H1 (cell line): ENCODE measurements around the gene DCTN5. TPM values are rescaled to one million over a fixed set of nuclear protein-coding genes. Genes with fewer than 3 reads are reported as not detected.

ENCODE experiments used
- CTCF ChIA-PET: fragments of 300-600 bp; sonication (Branson Sonifier 250); formaldehyde crosslinking; loops from one replicate; lab custom pipeline; 2021; ENCODE audit not compliant: partially characterized antibody; lab: Charles Lee
- POLR2A ChIA-PET: fragments of 300-600 bp; sonication (Branson Sonifier 250); formaldehyde crosslinking; loops from one replicate; lab custom pipeline; 2021; ENCODE audit warnings: inconsistent platforms; ENCODE audit not compliant: partially characterized antibody; lab: Charles Lee
- DNase-seq, 2 experiments: peaks; one replicate each; pipeline versions ENCODE4 v3.0.0 to v3.0.0-alpha.2; 2010 to 2022; ENCODE audit warnings: low spot score in 2 of 2, low read depth in 1 of 2, mixed read lengths in 1 of 2
- FAIRE-seq: peaks from 2 replicates; lab custom pipeline; 2011; peaks lifted over from hg19 to GRCh38; lab: Jason Lieb, UNC
- H2AFZ ChIP-seq: 2 replicates; pipeline ENCODE4 v1.8.1; 2012; ENCODE audit warnings: low read length, inconsistent platforms
- H2AK5ac ChIP-seq: 2 replicates; pipeline ENCODE4 v1.6.1; 2013; ENCODE audit warnings: low read depth, low read length
- H2BK120ac ChIP-seq: replicated peaks from 2 replicates; pipeline ENCODE3; 2013; ENCODE audit warnings: low read depth, low read length, inconsistent platforms
- H2BK12ac ChIP-seq: 2 replicates; pipeline ENCODE4 v1.6.1; 2013; ENCODE audit warnings: low read depth, low read length
- H2BK15ac ChIP-seq: 2 replicates; pipeline ENCODE4 v1.6.1; 2013; ENCODE audit warnings: low read length
- H2BK20ac ChIP-seq: 2 replicates; pipeline ENCODE4 v1.6.1; 2013; ENCODE audit warnings: low read length
- H2BK5ac ChIP-seq: 2 replicates; pipeline ENCODE4 v1.6.1; 2013; ENCODE audit warnings: low read depth, low read length
- H3K14ac ChIP-seq: 2 replicates; pipeline ENCODE4 v1.6.1; 2013; ENCODE audit warnings: inconsistent platforms; ENCODE audit not compliant: insufficient read length
- H3K18ac ChIP-seq: 2 replicates; pipeline ENCODE4 v1.6.1; 2013; ENCODE audit warnings: low read length; ENCODE audit errors: extremely low read depth
- H3K23ac ChIP-seq: 2 replicates; pipeline ENCODE4 v1.6.1; 2013; ENCODE audit warnings: inconsistent platforms; ENCODE audit not compliant: insufficient read length
- H3K23me2 ChIP-seq: 2 replicates; pipeline ENCODE4 v1.6.1; 2013; ENCODE audit warnings: low read depth, low read length
- H3K27ac ChIP-seq: 2 replicates; pipeline ENCODE4 v1.6.1; 2011; ENCODE audit warnings: low read depth, low read length, inconsistent platforms
- H3K27me3 ChIP-seq, 4 experiments: replicated peaks in 1 of 4; 1 replicate in 1 of 4; 2 replicates in 3 of 4; pipeline versions ENCODE4 v1.6.1 to v1.8.1; 2011 to 2013; ENCODE audit warnings: low read length in 3 of 4, mild to moderate bottlenecking in 3 of 4, inconsistent platforms in 2 of 4, mixed read lengths in 2 of 4, moderate library complexity in 1 of 4; ENCODE audit not compliant: control insufficient read depth in 3 of 4, insufficient read depth in 3 of 4; ENCODE audit errors: extremely low read depth in 1 of 4
- H3K36me3 ChIP-seq, 4 experiments: 2 replicates each; pipeline versions ENCODE4 v1.6.1 to v1.8.1; 2011 to 2013; ENCODE audit warnings: mild to moderate bottlenecking in 4 of 4, low read length in 3 of 4, moderate library complexity in 2 of 4, control low read depth in 1 of 4, inconsistent platforms in 1 of 4; ENCODE audit not compliant: insufficient read depth in 4 of 4, control insufficient read depth in 2 of 4
- H3K4ac ChIP-seq: replicated peaks from 2 replicates; pipeline ENCODE3; 2013; ENCODE audit warnings: low read length, low read depth, mixed read lengths, inconsistent platforms; ENCODE audit not compliant: insufficient read length
- H3K4me1 ChIP-seq, 4 experiments: replicated peaks in 1 of 4; 1 replicate in 1 of 4; 2 replicates in 3 of 4; pipeline versions ENCODE4 v1.6.1 to v1.8.1; 2011 to 2013; ENCODE audit warnings: low read length in 3 of 4, inconsistent platforms in 2 of 4, mixed read lengths in 1 of 4; ENCODE audit not compliant: insufficient read depth in 4 of 4, control insufficient read depth in 3 of 4
- H3K4me2 ChIP-seq, 2 experiments: 2 replicates each; pipeline versions ENCODE4 v1.6.1 to v1.8.1; 2011 to 2013; ENCODE audit warnings: low read depth in 2 of 2, low read length in 2 of 2, control low read depth in 1 of 2, inconsistent platforms in 1 of 2, mild to moderate bottlenecking in 1 of 2; ENCODE audit not compliant: insufficient read depth in 1 of 2
- H3K4me3 ChIP-seq, 4 experiments: fragments of 200-600, 300-600 bp in 1 of 4; sonication (generic), shearing (Covaris generic), sonication (Bioruptor Twin) in 1 of 4; 2 replicates each; pipeline versions ENCODE4 v1.5.1 to v1.8.1; 2011 to 2016; ENCODE audit warnings: low read length in 4 of 4, low read depth in 3 of 4, control low read depth in 2 of 4, inconsistent platforms in 2 of 4, mild to moderate bottlenecking in 2 of 4, mixed read lengths in 1 of 4, moderate library complexity in 1 of 4; ENCODE audit not compliant: insufficient read depth in 2 of 4; ENCODE audit errors: extremely low read depth in 1 of 4
- H3K56ac ChIP-seq: replicated peaks from 2 replicates; pipeline ENCODE3; 2013; ENCODE audit warnings: low read depth, mild to moderate bottlenecking, mixed read lengths, low read length, inconsistent platforms; ENCODE audit not compliant: insufficient read length
- H3K79me1 ChIP-seq: 2 replicates; pipeline ENCODE4 v1.6.1; 2013; ENCODE audit warnings: low read depth, low read length, control low read depth
- H3K79me2 ChIP-seq, 2 experiments: 2 replicates each; pipeline versions ENCODE4 v1.6.1 to v1.8.1; 2012 to 2013; ENCODE audit warnings: low read length in 2 of 2, mild to moderate bottlenecking in 2 of 2, inconsistent platforms in 1 of 2; ENCODE audit not compliant: insufficient read depth in 2 of 2, control insufficient read depth in 1 of 2
- H3K9ac ChIP-seq, 4 experiments: replicated peaks in 1 of 4; 1 replicate in 1 of 4; 2 replicates in 3 of 4; pipeline versions ENCODE4 v1.6.1 to v1.8.1; 2011 to 2013; ENCODE audit warnings: low read depth in 3 of 4, low read length in 3 of 4, control low read depth in 2 of 4, mild to moderate bottlenecking in 2 of 4, moderate library complexity in 2 of 4, inconsistent platforms in 1 of 4; ENCODE audit errors: extremely low read depth in 1 of 4
- H3K9me3 ChIP-seq, 2 experiments: 2 replicates each; pipeline versions ENCODE4 v1.6.1 to v1.8.1; 2012 to 2013; ENCODE audit warnings: mild to moderate bottlenecking in 2 of 2, moderate library complexity in 2 of 2, control low read depth in 1 of 2, inconsistent platforms in 1 of 2, low read depth in 1 of 2, low read length in 1 of 2, mixed read lengths in 1 of 2; ENCODE audit not compliant: insufficient read depth in 2 of 2
- H4K20me1 ChIP-seq, 2 experiments: replicated peaks in 1 of 2; 2 replicates each; pipeline versions ENCODE3 to v1.8.1; 2011 to 2013; ENCODE audit warnings: inconsistent platforms in 2 of 2, low read length in 2 of 2, mild to moderate bottlenecking in 1 of 2; ENCODE audit not compliant: insufficient read depth in 2 of 2, control insufficient read depth in 1 of 2
- H4K5ac ChIP-seq: 2 replicates; pipeline ENCODE4 v1.6.1; 2013; ENCODE audit warnings: low read length, low read depth, mixed read lengths, inconsistent platforms; ENCODE audit not compliant: insufficient read length
- H4K8ac ChIP-seq: 2 replicates; pipeline ENCODE4 v1.8.0; 2013; ENCODE audit warnings: mild to moderate bottlenecking, moderate library complexity, low read length, inconsistent platforms; ENCODE audit not compliant: insufficient read depth; ENCODE audit errors: extremely low read depth
- H4K91ac ChIP-seq: replicated peaks from 2 replicates; pipeline ENCODE3; 2013; ENCODE audit warnings: low read length, mixed read lengths, inconsistent platforms; ENCODE audit not compliant: insufficient read length
- ASH2L ChIP-seq: fragments of 200-600, 300-600 bp; sonication (generic); IDR thresholded peaks from one replicate; pipeline ENCODE4 v1.7.1; 2017; ENCODE audit warnings: low read length
- CHD1 ChIP-seq: IDR thresholded peaks from 2 replicates; pipeline ENCODE4 v1.6.1; 2012; ENCODE audit warnings: low read depth, low read length, improper control_type of control experiment
- EGR1 ChIP-seq: IDR thresholded peaks from 2 replicates; pipeline ENCODE4 v1.6.1; 2011; ENCODE audit warnings: low read depth, low read length, borderline replicate concordance
- FOSL1 ChIP-seq: IDR thresholded peaks from 2 replicates; pipeline ENCODE4 v1.6.1; 2011; ENCODE audit warnings: mild to moderate bottlenecking, low read depth, low read length, moderate library complexity; ENCODE audit not compliant: insufficient read depth
- MAX ChIP-seq: IDR thresholded peaks from 2 replicates; pipeline ENCODE4 v1.6.1; 2012; ENCODE audit warnings: inconsistent platforms
- PHF8 ChIP-seq: fragments of 200-600 bp; sonication (generic); conservative IDR thresholded peaks from 2 replicates; pipeline ENCODE4 v1.7.1; 2012; ENCODE audit warnings: low read depth, mild to moderate bottlenecking, inconsistent platforms, low read length, moderate library complexity
- POLR2A ChIP-seq, 2 experiments: IDR thresholded peaks; 1 replicate in 1 of 2; 2 replicates in 1 of 2; pipeline ENCODE4 v1.6.1; 2011; ENCODE audit warnings: low read depth in 2 of 2, low read length in 2 of 2, mild to moderate bottlenecking in 2 of 2; ENCODE audit errors: control extremely low read depth in 1 of 2
- RFX5 ChIP-seq: IDR thresholded peaks from 2 replicates; pipeline ENCODE4 v1.6.1; 2011; ENCODE audit warnings: low read depth, low read length, improper control_type of control experiment, borderline replicate concordance
- RNF2 ChIP-seq: fragments of 200-900, 300-1000 bp; sonication (generic); IDR thresholded peaks from 2 replicates; pipeline ENCODE4 v1.7.1; 2016; ENCODE audit warnings: borderline replicate concordance, low read depth, mild to moderate bottlenecking, antibody characterized with exemption, low read length; ENCODE audit not compliant: poor library complexity, severe bottlenecking; ENCODE audit errors: missing control alignments
- RXRA ChIP-seq: IDR thresholded peaks from 2 replicates; pipeline ENCODE4 v1.6.1; 2011; ENCODE audit warnings: low read depth, mild to moderate bottlenecking, low read length, moderate library complexity; ENCODE audit not compliant: insufficient read depth
- SP4 ChIP-seq: IDR thresholded peaks from 2 replicates; pipeline ENCODE4 v1.6.1; 2012; ENCODE audit warnings: low read length, inconsistent platforms
- SRF ChIP-seq: IDR thresholded peaks from 2 replicates; pipeline ENCODE4 v1.6.1; 2011; ENCODE audit warnings: mild to moderate bottlenecking, low read depth, low read length, moderate library complexity
- TAF7 ChIP-seq: optimal IDR thresholded peaks from 2 replicates; pipeline ENCODE3; 2011; ENCODE audit warnings: low read depth, mild to moderate bottlenecking, inconsistent platforms, low read length, moderate library complexity, borderline replicate concordance
- WGBS, 2 experiments: shearing (Covaris generic) in 1 of 2; methylation state at CpG; one replicate each; pipeline versions ENCODE4 v1.1.6 to v1.1.7; 2013 to 2015; ENCODE audit warnings: low lambda C conversion rate in 2 of 2, mixed read lengths in 2 of 2, inconsistent platforms in 1 of 2, low coverage in 1 of 2, missing lambda C conversion rate in 1 of 2; ENCODE audit not compliant: insufficient replicate concordance in 2 of 2, insufficient coverage in 1 of 2, insufficient read length in 1 of 2; ENCODE audit errors: extremely low coverage in 1 of 2, missing lambda C conversion rate in 1 of 2; 5-methylcytosine and 5-hydroxymethylcytosine counted together
- polyA plus RNA-seq, 7 experiments: library from polyadenylated mRNA; depleted of rRNA in 3 of 7; stranded (reverse) in 5 of 7; unstranded in 2 of 7; fragments of >200 nt in 5 of 7; fragments of 200-250 nt in 2 of 7; gene quantifications; 1 replicate in 5 of 7; 2 replicates in 1 of 7; 4 replicates in 1 of 7; pipeline versions ENCODE4 v1.2.1 to v1.2.3, GENCODE V29; 2011 to 2013; ENCODE audit warnings: missing spikeins in 2 of 7, mixed read lengths in 2 of 7
- total RNA-seq: library from RNA; stranded (reverse); fragmentation: NEBNext Ultra II Directional; extraction: Animal tissue kit (Norgen Biotek cat#: 25700); gene quantifications from 2 replicates; pipeline ENCODE4 v1.2.1, GENCODE V29; 2021

Gene DCTN5
- total and polyA plus RNA-seq, 2 of the 8 experiments (the other 6 are each of a cell fraction or from before 2014, with no cell fraction given), result 36.0 to 74.0 TPM

- Histone ChIP-seq H3K9ac (no peak overlapping the region), H2BK20ac (no peak overlapping the region), H3K9me3 (no peaks in the 10 kb centered on the region), H3K4me3 (no peak overlapping the region), H3K56ac (no peak overlapping the region), H4K20me1 (no peaks in the 10 kb centered on the region), H3K4ac (no peak overlapping the region), H2BK5ac (no peak overlapping the region), H3K18ac (no peak overlapping the region), H3K14ac (no peak overlapping the region), H3K27me3 (no peaks in the 10 kb centered on the region), H3K4me1 (peaks cover 0 to under 1% (median 0%) of the 10 kb centered on the region in 4 experiments; a peak in 1 of 7 replicates), H2BK120ac (no peak overlapping the region), H4K8ac (no peak overlapping the region), H3K4me2 (no peak overlapping the region), H2AK5ac (no peak overlapping the region), H3K36me3 (peaks cover 0 to 12% (median 5%) of the 10 kb centered on the region in 4 experiments; a peak in 7 of 8 replicates), H2BK12ac (no peak overlapping the region), H3K23ac (no peak overlapping the region), H4K5ac (no peak overlapping the region), H3K23me2 (peaks cover 5% of the 10 kb centered on the region; the same call in 1 of the 2 replicates), H2AFZ (no peak overlapping the region), H2BK15ac (no peak overlapping the region), H4K91ac (no peak overlapping the region), H3K79me2 (peaks cover 0 to 2% of the 10 kb centered on the region in 2 experiments; a peak in 2 of 4 replicates), H3K79me1 (no peaks in the 10 kb centered on the region), H3K27ac (no peak overlapping the region)
- CTCF ChIA-PET, result interaction anchor here (0.8 to 1.4 kb wide), 2 partner anchors 11 to 53 kb away, joined by 3 read pairs; no protein-coding TSS in a partner anchor
- DNase-seq, result no peak
- FAIRE-seq, result no peak
- POLR2A ChIA-PET, result interaction anchor here (0.8 to 1.2 kb wide), 2 partner anchors 11 to 18 kb away, joined by 3 read pairs; no protein-coding TSS in a partner anchor
- WGBS, 2 experiments, result 88% methylated on average over 8 of the region's 8 CpGs; no CpG with 5 or more reads in 1 of the 2 experiments
- TF ChIP-seq FOSL1 (no peak), ASH2L (no peak), CHD1 (no peak), EGR1 (no peak), SP4 (no peak), RFX5 (no peak), PHF8 (no peak), TAF7 (no peak), POLR2A (IDR thresholded peaks at IDR 0.05; ENCODE audit: control extremely low read depth in 1 of 2, low read depth in 2 of 2, low read length in 2 of 2) (no peak), RXRA (no peak), RNF2 (no peak), MAX (no peak), SRF (no peak)
Observed at GRCh38 chr16:23673971-23674614, 32.8 kb downstream of the DCTN5 start.
